OCI-LY7 (cell line): ENCODE results near the gene GGA3.
"Not testable (repeated sequence)": the region's sequence is repeated elsewhere in the genome, so short reads cannot be mapped to it uniquely, and the experiment has no call there.

Experiments used
- CTCF ChIP-seq: fragments of 200-600 bp; sonication (generic); conservative IDR thresholded peaks from 2 replicates; pipeline ENCODE4 v1.5.1; 2014; ENCODE audit warnings: mild to moderate bottlenecking, antibody characterized with exemption, low read length, moderate library complexity, mixed read lengths
- EZH2phosphoT487 ChIP-seq: fragments of 200-600 bp; sonication (generic); IDR thresholded peaks from 2 replicates; pipeline ENCODE4 v1.6.1; 2018; ENCODE audit warnings: low read depth, borderline replicate concordance, mild to moderate bottlenecking, mixed run types, antibody characterized with exemption, low read length, moderate library complexity, mixed read lengths

DNA sequence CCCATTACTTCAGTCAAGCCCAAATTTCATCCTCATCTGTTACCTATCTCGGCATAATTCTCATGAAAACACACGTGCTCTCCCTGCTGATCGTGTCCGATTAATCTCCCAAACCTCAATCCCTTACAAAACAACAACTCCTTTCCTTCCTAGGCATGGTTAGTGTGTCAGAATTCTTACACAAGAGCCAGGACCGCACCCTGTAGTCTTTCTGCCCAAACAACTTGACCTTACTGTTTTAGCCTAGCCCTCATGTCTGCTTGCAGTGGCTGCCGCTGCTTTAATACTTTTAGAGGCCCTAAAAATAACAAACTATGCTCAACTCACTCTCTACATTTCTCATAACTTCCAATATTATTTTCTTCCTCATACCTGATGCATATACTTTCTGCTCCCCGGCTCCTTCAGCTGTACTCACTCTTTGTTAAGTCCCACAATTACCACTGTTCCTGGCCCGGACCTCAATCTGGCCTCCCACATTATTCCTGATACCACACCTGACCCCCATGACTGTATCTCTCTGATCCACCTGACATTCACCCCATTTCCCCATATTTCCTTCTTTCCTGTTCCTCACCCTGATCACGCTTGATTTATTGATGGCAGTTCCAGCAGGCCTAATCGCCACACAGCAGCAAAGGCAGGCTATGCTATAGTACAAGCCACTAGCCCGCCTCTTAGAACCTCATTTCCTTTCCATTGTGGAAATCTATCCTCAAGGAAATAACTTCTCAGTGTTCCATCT, 5.3 kb downstream of the GGA3 start:
- TF ChIP-seq CTCF, EZH2phosphoT487: not testable (repeated sequence)
